ENCODE data around the gene TYW1. TPM values are rescaled to one million over a fixed set of nuclear protein-coding genes. Genes with fewer than 3 reads are reported as not detected.
"Not testable (repeated sequence)": the region's sequence is repeated elsewhere in the genome, so short reads cannot be mapped to it uniquely, and the experiment has no call there.

The TYW1 gene
- total RNA-seq (ENCODE audit: low replicate concordance) = 23.1 and 23.8 TPM in 2 replicates

- H4K20me1 ChIP-seq (ENCODE audit: low read depth); H3K4me1 ChIP-seq; H3K36me3 Mint-ChIP-seq; H3K27me3 ChIP-seq; H3K36me3 ChIP-seq; H3K9me3 Mint-ChIP-seq; H3K9me3 ChIP-seq (ENCODE audit: low read depth); H3K27me3 Mint-ChIP-seq (ENCODE audit: insufficient read depth, low read depth): not testable (repeated sequence)
- peak within 1 kb of the TSS; percentile 99 for H3K4me3 Mint-ChIP-seq
- peak within 1 kb of the TSS; percentile 70 for H3K27ac Mint-ChIP-seq
- H3K4me1 Mint-ChIP-seq = peaks cover 12% of the 10 kb centered on the region
- Histone ChIP-seq H3K4me2 (peak within 1 kb of the TSS; percentile 87), H3K4me3 (peak within 1 kb of the TSS; percentile 84), H3F3A (ENCODE audit: low read depth) (peaks cover 21% of the 10 kb centered on the region), H2AFZ (replicated peaks) (peak within 1 kb of the TSS; percentile 77), H3K79me2 (ENCODE audit: low read depth) (peaks cover 23% of the 10 kb centered on the region), H3K27ac (peak within 1 kb of the TSS; percentile 57), H3K9ac (peak within 1 kb of the TSS; percentile 82)
- DNase-seq (ENCODE audit: low spot score) = peak; percentile 98
These were observed at the start of gene TYW1 for GRCh38 chr7:66996444-66997191. TYW1 (plus strand) TSS chr7:66996833; CDS start chr7:66996979, 146 bp downstream.

DNA sequence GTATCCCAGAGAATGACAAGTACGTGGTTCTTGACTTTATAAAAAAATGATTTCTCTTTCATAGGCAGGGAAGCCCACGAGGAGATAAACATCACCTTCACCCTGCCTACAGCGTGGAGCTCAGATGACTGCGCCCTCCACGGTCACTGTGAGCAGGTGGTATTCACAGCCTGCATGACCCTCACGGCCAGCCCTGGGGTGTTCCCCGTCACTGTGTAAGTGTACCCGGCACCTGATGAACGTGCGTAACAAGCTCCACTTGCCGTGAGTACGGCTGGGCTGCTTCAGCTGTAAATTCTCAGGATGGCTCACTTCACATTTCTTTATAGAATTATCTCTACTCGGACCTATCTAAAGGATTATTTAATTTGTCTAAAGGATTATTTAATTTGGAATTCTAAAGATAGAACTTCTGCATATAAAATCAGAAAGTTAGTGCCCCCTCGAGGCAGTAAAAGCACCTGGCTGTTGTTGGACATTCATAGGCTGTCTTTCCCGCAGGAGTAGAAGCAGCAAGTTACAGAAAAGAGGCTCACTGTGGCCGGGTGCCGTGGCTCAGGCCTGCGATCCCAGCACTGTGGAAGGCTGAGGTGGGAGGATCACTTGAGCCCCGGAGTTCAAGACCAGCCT lies 48.0 kb upstream of the TYW1 start:
- Histone ChIP-seq H3K4me3 (no peak overlapping the region), H3K9ac (no peak overlapping the region), H3K27ac (no peak overlapping the region), H3F3A (ENCODE audit: low read depth) (no peaks in the 10 kb centered on the region), H3K79me2 (ENCODE audit: low read depth) (no peaks in the 10 kb centered on the region), H3K4me2 (no peak overlapping the region), H3K27me3 (no peaks in the 10 kb centered on the region), H2AFZ (replicated peaks) (no peak overlapping the region), H3K9me3 (ENCODE audit: low read depth) (no peaks in the 10 kb centered on the region), H3K36me3 (no peaks in the 10 kb centered on the region), H3K4me1 (no peaks in the 10 kb centered on the region), H4K20me1 (ENCODE audit: low read depth) (no peaks in the 10 kb centered on the region)
- Mint-ChIP-seq H3K36me3 (peaks cover 17% of the 10 kb centered on the region), H3K4me1 (no peaks in the 10 kb centered on the region), H3K27ac (no peak overlapping the region), H3K4me3 (no peak overlapping the region), H3K9me3 (no peaks in the 10 kb centered on the region), H3K27me3 (ENCODE audit: insufficient read depth, low read depth) (peaks cover 4% of the 10 kb centered on the region)
- TF ChIP-seq CTCF (IDR thresholded peaks at IDR 0.05) (no peak), EZH2 (IDR thresholded peaks at IDR 0.05) (no peak), EZH2phosphoT487 (IDR thresholded peaks at IDR 0.05) (no peak)
- DNase-seq (ENCODE audit: low spot score) = no peak

GRCh38 chr7:66950311-66950710 lies 46.3 kb upstream of the TYW1 start:
- Histone ChIP-seq H3K9me3 (ENCODE audit: low read depth) (no peaks in the 10 kb centered on the region), H3K4me1 (no peaks in the 10 kb centered on the region), H3K9ac (no peak overlapping the region), H3K36me3 (no peaks in the 10 kb centered on the region), H3K27me3 (no peaks in the 10 kb centered on the region), H3K27ac (no peak overlapping the region), H4K20me1 (ENCODE audit: low read depth) (no peaks in the 10 kb centered on the region), H2AFZ (replicated peaks) (no peak overlapping the region), H3K4me2 (no peak overlapping the region), H3K4me3 (no peak overlapping the region), H3K79me2 (ENCODE audit: low read depth) (no peaks in the 10 kb centered on the region), H3F3A (ENCODE audit: low read depth) (no peaks in the 10 kb centered on the region)
- Mint-ChIP-seq H3K4me3 (no peak overlapping the region), H3K27me3 (ENCODE audit: insufficient read depth, low read depth) (peaks cover 3% of the 10 kb centered on the region), H3K27ac (no peak overlapping the region), H3K36me3 (peaks cover 16% of the 10 kb centered on the region), H3K9me3 (no peaks in the 10 kb centered on the region), H3K4me1 (no peaks in the 10 kb centered on the region)
- DNase-seq (ENCODE audit: low spot score) = no peak
- TF ChIP-seq CTCF (IDR thresholded peaks at IDR 0.05) (no peak), EZH2 (IDR thresholded peaks at IDR 0.05) (no peak), EZH2phosphoT487 (IDR thresholded peaks at IDR 0.05) (no peak)

DNA sequence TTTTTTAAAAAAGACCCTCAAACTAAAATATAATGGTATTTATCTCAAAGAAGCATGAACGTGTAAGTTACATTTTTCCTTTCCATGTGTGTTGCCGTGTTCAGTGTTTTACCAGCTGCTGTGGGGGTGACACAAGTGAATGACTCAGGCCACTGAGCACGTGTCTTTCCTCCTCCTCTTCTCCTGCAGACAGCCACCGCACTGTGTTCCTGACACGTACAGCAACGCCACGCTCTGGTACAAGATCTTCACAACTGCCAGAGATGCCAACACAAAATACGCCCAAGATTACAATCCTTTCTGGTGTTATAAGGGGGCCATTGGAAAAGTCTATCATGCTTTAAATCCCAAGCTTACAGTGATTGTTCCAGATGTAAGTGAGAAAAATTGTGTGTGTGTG lies 45.9 kb upstream of the TYW1 start:
- H3K9me3 ChIP-seq (ENCODE audit: low read depth) = no peaks in the 10 kb centered on the region
- no peak overlapping the region for H3K27ac ChIP-seq
- no peak overlapping the region for H2AFZ ChIP-seq (replicated peaks)
- H3K4me3 ChIP-seq = no peak overlapping the region
- no peak overlapping the region for H3K4me3 Mint-ChIP-seq
- no peaks in the 10 kb centered on the region for H3K4me1 ChIP-seq
- H3K27me3 ChIP-seq = no peaks in the 10 kb centered on the region
- TF ChIP-seq CTCF (IDR thresholded peaks at IDR 0.05) (no peak), EZH2phosphoT487 (IDR thresholded peaks at IDR 0.05) (no peak), EZH2 (IDR thresholded peaks at IDR 0.05) (no peak)
- peaks cover 3% of the 10 kb centered on the region for H3K27me3 Mint-ChIP-seq (ENCODE audit: insufficient read depth, low read depth)
- DNase-seq (ENCODE audit: low spot score) = no peak
- H3K79me2 ChIP-seq (ENCODE audit: low read depth) = no peaks in the 10 kb centered on the region
- no peaks in the 10 kb centered on the region for H3F3A ChIP-seq (ENCODE audit: low read depth)
- H3K36me3 ChIP-seq = no peaks in the 10 kb centered on the region
- no peaks in the 10 kb centered on the region for H4K20me1 ChIP-seq (ENCODE audit: low read depth)
- H3K27ac Mint-ChIP-seq = no peak overlapping the region
- H3K4me1 Mint-ChIP-seq = no peaks in the 10 kb centered on the region
- H3K9ac ChIP-seq = no peak overlapping the region
- H3K36me3 Mint-ChIP-seq = peaks cover 17% of the 10 kb centered on the region
- H3K9me3 Mint-ChIP-seq = no peaks in the 10 kb centered on the region
- no peak overlapping the region for H3K4me2 ChIP-seq

Data from neural progenitor cell (in vitro differentiated cells).